ENCODE results near the gene SPSB2.

SPSB2 gene

DNA sequence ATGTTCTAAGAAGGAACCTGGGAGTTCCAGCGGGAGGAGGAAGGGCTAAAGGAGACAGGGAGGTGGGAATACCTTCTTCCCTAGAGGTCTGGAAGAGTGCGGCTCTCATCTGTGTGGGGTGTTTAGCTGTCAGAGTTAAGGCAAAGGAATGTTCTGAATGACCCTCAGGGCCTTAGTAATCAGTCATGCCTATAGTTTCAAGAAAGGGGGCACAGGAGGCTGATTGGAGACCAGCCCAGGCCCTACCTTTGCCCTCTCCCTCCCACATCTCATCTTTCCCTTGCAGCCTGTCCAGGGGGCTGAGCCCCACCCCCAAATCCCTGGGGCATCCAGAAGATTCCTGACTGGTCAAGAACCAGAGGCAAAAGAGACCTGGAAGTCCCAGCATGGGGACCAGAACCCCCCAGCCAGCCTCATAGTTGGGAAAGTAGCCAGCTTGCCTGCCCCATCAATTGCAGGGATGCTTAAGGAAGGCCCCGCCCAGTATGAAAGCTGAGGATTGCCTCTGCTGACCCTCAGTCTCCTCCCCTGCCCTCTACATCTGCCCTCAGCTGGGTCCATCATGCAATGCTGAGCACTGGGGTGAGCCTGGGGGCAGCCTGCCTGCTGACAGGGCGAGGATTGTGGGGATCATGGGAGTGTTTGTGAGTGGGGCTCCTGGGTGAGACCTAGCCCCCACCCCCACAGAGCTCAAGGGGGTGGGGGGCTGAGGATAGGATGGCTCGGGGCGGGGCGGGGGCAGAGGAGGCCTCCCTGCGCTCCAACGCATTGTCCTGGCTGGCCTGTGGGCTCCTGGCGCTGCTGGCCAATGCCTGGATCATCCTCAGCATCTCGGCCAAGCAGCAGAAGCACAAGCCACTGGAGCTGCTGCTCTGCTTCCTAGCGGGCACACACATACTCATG, 49.7 kb downstream of the SPSB2 start:
- TF ChIP-seq ZNF529 (tag by site-specific recombination; IDR thresholded peaks at IDR 0.05; ENCODE audit: insufficient replicate concordance) (no peak), SP2 (tag by site-specific recombination; IDR thresholded peaks at IDR 0.05) (0 out of 2 replicates have a peak, but pooled peaks have one; percentile 10), GLIS2 (tag by site-specific recombination; IDR thresholded peaks at IDR 0.05) (peak; percentile 24; the same call in 1 of the 2 replicates), GLIS1 (tag by site-specific recombination; IDR thresholded peaks at IDR 0.05) (peak; percentile 71), REPIN1 (tag by site-specific recombination; IDR thresholded peaks at IDR 0.05; ENCODE audit: low read depth) (no peak)
- TF ChIP-seq, protein P1, sequence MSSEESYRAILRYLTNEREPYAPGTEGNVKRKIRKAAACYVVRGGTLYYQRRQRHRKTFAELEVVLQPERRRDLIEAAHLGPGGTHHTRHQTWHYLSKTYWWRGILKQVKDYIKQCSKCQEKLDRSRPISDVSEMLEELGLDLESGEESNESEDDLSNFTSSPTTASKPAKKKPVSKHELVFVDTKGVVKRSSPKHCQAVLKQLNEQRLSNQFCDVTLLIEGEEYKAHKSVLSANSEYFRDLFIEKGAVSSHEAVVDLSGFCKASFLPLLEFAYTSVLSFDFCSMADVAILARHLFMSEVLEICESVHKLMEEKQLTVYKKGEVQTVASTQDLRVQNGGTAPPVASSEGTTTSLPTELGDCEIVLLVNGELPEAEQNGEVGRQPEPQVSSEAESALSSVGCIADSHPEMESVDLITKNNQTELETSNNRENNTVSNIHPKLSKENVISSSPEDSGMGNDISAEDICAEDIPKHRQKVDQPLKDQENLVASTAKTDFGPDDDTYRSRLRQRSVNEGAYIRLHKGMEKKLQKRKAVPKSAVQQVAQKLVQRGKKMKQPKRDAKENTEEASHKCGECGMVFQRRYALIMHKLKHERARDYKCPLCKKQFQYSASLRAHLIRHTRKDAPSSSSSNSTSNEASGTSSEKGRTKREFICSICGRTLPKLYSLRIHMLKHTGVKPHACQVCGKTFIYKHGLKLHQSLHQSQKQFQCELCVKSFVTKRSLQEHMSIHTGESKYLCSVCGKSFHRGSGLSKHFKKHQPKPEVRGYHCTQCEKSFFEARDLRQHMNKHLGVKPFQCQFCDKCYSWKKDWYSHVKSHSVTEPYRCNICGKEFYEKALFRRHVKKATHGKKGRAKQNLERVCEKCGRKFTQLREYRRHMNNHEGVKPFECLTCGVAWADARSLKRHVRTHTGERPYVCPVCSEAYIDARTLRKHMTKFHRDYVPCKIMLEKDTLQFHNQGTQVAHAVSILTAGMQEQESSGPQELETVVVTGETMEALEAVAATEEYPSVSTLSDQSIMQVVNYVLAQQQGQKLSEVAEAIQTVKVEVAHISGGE (tag by site-specific recombination; conservative IDR thresholded peaks at IDR 0.05; ENCODE audit: low read depth): no peak
- POLR2A ChIA-PET: no interaction called here
- peaks cover 6% of the 10 kb centered on the region; the same call in 1 of the 2 replicates for H3K4me1 ChIP-seq (ENCODE audit: control insufficient read depth, insufficient read depth, low read length)

DNA sequence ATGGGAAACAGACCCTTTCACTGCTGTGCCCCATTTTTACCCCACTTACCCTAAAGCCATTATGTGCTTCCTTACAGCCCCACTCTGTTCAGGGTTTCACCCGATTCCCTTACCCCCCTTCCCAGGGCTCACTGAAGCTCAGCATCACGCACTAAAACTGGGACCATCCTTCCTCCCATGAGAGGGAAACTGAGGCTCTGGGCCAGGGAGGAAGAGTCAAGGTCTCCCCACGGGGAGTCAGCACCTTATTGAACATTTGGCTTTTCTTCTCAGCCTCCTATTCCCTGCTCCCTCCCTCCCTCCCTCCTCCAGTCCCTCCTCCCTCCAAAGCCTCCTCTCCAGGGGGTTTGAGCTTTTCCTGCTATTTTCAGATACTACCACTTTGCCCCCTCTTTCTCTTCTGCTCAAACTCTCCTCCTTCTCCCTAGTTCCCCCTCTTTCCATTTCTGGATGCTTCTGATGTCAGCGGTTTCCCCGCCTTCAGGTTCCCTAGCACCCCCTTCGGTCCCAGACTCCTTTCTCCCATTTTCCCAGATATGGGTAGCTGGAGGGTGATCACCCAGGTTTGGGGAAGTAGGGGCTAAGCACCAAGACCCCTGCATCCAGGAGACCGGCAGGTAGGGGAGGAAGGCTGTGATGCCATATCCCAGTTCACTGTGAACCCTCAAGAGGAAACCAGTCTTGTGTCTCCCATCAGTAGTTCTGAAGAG, 50.5 kb downstream of the SPSB2 start:
- H3K9me3 ChIP-seq (ENCODE audit: control insufficient read depth, insufficient read depth, low read depth, low read length): no peaks in the 10 kb centered on the region
- H3K27ac ChIP-seq (ENCODE audit: extremely low read depth, low read depth, low read length): no peak overlapping the region
- ChIA-PET CTCF (interaction anchor here (0.5 to 8.1 kb wide), 8 partner anchors 9 to 255 kb away, joined by 3 to 116 read pairs (median 4); partner anchors contain the start of gene MLF2), POLR2A (interaction anchor here (0.6 to 2.0 kb wide), 4 partner anchors 10 to 70 kb away, joined by 4 to 11 read pairs (median 10); partner anchors contain the start of genes CDCA3, MLF2 and USP5)
- TF ChIP-seq ZNF48 (tag by site-specific recombination; IDR thresholded peaks at IDR 0.05) (no peak), ZSCAN16 (tag by site-specific recombination; IDR thresholded peaks at IDR 0.05) (no peak)
- TF ChIP-seq, protein P2, sequence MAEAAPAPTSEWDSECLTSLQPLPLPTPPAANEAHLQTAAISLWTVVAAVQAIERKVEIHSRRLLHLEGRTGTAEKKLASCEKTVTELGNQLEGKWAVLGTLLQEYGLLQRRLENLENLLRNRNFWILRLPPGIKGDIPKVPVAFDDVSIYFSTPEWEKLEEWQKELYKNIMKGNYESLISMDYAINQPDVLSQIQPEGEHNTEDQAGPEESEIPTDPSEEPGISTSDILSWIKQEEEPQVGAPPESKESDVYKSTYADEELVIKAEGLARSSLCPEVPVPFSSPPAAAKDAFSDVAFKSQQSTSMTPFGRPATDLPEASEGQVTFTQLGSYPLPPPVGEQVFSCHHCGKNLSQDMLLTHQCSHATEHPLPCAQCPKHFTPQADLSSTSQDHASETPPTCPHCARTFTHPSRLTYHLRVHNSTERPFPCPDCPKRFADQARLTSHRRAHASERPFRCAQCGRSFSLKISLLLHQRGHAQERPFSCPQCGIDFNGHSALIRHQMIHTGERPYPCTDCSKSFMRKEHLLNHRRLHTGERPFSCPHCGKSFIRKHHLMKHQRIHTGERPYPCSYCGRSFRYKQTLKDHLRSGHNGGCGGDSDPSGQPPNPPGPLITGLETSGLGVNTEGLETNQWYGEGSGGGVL (tag by site-specific recombination; IDR thresholded peaks at IDR 0.05): peak; percentile 29; the same call in 1 of the 2 replicates
- H3K4me3 ChIP-seq (ENCODE audit: low read depth, low read length): no peak overlapping the region
- peaks cover 6% of the 10 kb centered on the region; the same call in 1 of the 2 replicates for H3K4me1 ChIP-seq (ENCODE audit: control insufficient read depth, insufficient read depth, low read length)
- peaks cover 0 to 3% of the 10 kb centered on the region in 2 experiments; a peak in 1 of 3 replicates for H3K36me3 ChIP-seq (ENCODE audit: control insufficient read depth in 2 of 2, insufficient read depth in 1 of 2, low read length in 2 of 2)

More for the DNA sequence above, 49.7 kb downstream of the SPSB2 start:
- Histone ChIP-seq H3K27ac (ENCODE audit: extremely low read depth, low read depth, low read length) (no peak overlapping the region), H3K9me3 (ENCODE audit: control insufficient read depth, insufficient read depth, low read depth, low read length) (no peaks in the 10 kb centered on the region), H3K4me3 (ENCODE audit: low read depth, low read length) (no peak overlapping the region), H3K36me3 (ENCODE audit: control insufficient read depth in 2 of 2, insufficient read depth in 1 of 2, low read length in 2 of 2) (peaks cover 0 to 3% of the 10 kb centered on the region in 2 experiments; a peak in 1 of 3 replicates)
- CTCF ChIA-PET: interaction anchor here (0.6 to 8.1 kb wide), 4 partner anchors 41 to 70 kb away, joined by 3 to 116 read pairs (median 18); partner anchors contain the start of gene MLF2

DNA sequence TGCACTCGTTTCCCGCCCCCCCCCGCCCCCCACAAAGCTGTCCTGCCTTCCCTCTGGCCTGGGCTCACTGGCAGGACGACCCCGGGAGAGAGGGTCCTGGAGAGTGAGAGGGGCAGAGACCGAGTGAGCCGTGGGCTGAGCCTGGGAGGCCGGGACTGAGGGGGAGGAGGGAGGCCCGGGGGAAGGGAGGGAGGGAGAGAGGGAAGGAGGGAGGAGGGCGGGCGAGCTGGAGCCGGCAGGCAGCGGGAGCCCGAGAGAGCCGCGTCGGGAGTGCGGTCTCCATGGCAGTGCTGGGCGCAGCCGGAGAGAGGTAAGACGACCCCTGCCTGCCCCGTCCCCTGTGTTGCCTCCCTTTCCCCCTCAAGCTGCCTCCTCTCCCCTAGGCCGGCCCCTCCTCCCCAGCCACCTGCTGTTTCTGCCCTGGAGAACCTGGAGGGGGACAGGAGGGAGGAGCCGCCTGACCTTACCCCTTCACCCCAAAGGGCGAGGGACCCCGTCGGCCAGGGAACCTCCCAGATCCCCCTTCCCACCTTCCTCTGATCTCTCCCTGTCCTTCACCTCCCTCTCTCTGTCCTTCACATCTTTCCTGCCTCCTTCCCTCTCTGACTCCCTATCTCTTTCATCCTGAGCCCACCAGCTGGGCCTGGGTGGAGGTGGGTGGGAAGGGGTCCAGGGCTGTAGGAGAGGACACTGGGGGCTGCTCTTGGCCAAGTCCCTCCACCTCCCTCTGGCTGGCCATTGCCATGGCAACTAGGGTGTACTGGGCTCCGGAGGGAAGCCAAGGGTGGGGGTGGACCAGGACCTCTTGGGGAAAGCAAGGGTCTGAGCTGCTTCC, 51.3 kb downstream of the SPSB2 start, which contains the start of gene GPR162:
Gene GPR162, plus strand, starts transcription at position 231 of the 835 bp plus-strand sequence. CDS start 2,078 bp downstream, outside the sequence.
- Histone ChIP-seq H3K4me1 (ENCODE audit: control insufficient read depth, insufficient read depth, low read length) (peaks cover 6% of the 10 kb centered on the region; the same call in 1 of the 2 replicates), H3K4me3 (ENCODE audit: low read depth, low read length) (peak within 1 kb of the TSS; percentile 29), H3K36me3 (ENCODE audit: control insufficient read depth in 2 of 2, insufficient read depth in 1 of 2, low read length in 2 of 2) (peaks cover 0 to 3% of the 10 kb centered on the region in 2 experiments; a peak in 1 of 3 replicates), H3K9me3 (ENCODE audit: control insufficient read depth, insufficient read depth, low read depth, low read length) (no peaks in the 10 kb centered on the region), H3K27ac (ENCODE audit: extremely low read depth, low read depth, low read length) (no peak within 1 kb of the TSS; the same call in 1 of the 2 replicates)
- POLR2A ChIA-PET: interaction anchor here (0.6 to 2.0 kb wide), 11 partner anchors 9 to 98 kb away, joined by 3 to 11 read pairs (median 6); partner anchors contain the start of genes CDCA3, COPS7A, MLF2 and PTMS
- CTCF ChIA-PET: interaction anchor here (0.5 to 8.1 kb wide), 8 partner anchors 8 to 229 kb away, joined by 3 to 116 read pairs (median 4); partner anchors contain the start of gene MLF2
- TF ChIP-seq ZNF239 (tag by site-specific recombination; IDR thresholded peaks at IDR 0.05) (no peak), ZNF214 (tag by site-specific recombination; IDR thresholded peaks at IDR 0.05; ENCODE audit: borderline replicate concordance) (no peak), GLIS1 (tag by site-specific recombination; IDR thresholded peaks at IDR 0.05) (peak; percentile 38; the same call in 1 of the 2 replicates), ZNF223 (tag by site-specific recombination; IDR thresholded peaks at IDR 0.05) (no peak), ZNF274 (IDR thresholded peaks at IDR 0.05; ENCODE audit: low read length) (no peak), ZNF274 (tag by site-specific recombination; IDR thresholded peaks at IDR 0.05; ENCODE audit: borderline replicate concordance) (no peak), ZNF423 (tag by site-specific recombination; IDR thresholded peaks at IDR 0.05) (0 out of 2 replicates have a peak, but pooled peaks have one; percentile 32)
- TF ChIP-seq, protein P3, sequence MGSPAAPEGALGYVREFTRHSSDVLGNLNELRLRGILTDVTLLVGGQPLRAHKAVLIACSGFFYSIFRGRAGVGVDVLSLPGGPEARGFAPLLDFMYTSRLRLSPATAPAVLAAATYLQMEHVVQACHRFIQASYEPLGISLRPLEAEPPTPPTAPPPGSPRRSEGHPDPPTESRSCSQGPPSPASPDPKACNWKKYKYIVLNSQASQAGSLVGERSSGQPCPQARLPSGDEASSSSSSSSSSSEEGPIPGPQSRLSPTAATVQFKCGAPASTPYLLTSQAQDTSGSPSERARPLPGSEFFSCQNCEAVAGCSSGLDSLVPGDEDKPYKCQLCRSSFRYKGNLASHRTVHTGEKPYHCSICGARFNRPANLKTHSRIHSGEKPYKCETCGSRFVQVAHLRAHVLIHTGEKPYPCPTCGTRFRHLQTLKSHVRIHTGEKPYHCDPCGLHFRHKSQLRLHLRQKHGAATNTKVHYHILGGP (tag by site-specific recombination; IDR thresholded peaks at IDR 0.05): no peak
- TF ChIP-seq, protein P4, sequence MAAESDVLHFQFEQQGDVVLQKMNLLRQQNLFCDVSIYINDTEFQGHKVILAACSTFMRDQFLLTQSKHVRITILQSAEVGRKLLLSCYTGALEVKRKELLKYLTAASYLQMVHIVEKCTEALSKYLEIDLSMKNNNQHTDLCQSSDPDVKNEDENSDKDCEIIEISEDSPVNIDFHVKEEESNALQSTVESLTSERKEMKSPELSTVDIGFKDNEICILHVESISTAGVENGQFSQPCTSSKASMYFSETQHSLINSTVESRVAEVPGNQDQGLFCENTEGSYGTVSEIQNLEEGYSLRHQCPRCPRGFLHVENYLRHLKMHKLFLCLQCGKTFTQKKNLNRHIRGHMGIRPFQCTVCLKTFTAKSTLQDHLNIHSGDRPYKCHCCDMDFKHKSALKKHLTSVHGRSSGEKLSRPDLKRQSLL (tag by site-specific recombination; IDR thresholded peaks at IDR 0.05): peak; percentile 84
